Measurements from ENCODE around the gene ZNF385C. TPM values are rescaled to one million over a fixed set of nuclear protein-coding genes. Genes with fewer than 3 reads are reported as not detected.

The ZNF385C gene
- total and polyA plus RNA-seq, 2 donors: 0.65 to 1.2 TPM

DNA sequence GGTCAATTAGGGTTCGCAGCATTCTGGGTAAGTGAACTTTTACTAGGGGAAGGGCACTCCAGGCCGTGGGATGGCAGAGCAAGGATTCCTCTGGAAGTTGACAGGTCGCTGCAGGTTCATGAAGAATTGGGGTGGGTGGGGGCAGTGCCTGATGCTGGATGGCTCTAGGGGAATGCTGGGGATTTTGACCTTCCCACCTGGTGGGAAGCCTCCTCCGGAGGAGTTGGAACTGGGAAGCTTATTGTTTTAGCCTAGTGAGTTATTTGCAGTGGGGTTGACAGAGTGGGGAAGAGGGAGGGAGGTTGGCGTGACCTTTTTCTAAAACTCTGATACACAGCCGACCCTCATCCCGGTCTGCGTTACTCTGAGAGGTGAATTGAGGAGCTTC, 47.3 kb downstream of the ZNF385C start:
- Histone ChIP-seq H3K4me3 (ENCODE audit: low read depth, low read length) (peak overlapping the region; percentile 66), H3K4me1 (ENCODE audit: insufficient read depth) (no peaks in the 10 kb centered on the region), H3K36me3 (ENCODE audit: insufficient read depth) (no peaks in the 10 kb centered on the region), H3K27ac (ENCODE audit: low read depth) (no peak overlapping the region)
- DNase-seq (ENCODE audit: extremely low spot score): no peak
- 61% methylated on average over 8 of the region's 8 CpGs for WGBS

- no peaks in the 10 kb centered on the region for H3K4me1 ChIP-seq (ENCODE audit: insufficient read depth)
- H3K27ac ChIP-seq (ENCODE audit: low read depth): no peak within 1 kb of the TSS
- H3K36me3 ChIP-seq (ENCODE audit: insufficient read depth): no peaks in the 10 kb centered on the region
- peak within 1 kb of the TSS; percentile 66 for H3K4me3 ChIP-seq (ENCODE audit: low read depth, low read length)
- DNase-seq (ENCODE audit: extremely low spot score): no peak
- under 1% methylated on average over 64 of the region's 65 CpGs for WGBS
These were observed 47.8 kb downstream of the ZNF385C start, which contains the start of gene C17orf113 for GRCh38 chr17:42050393-42051012. Gene C17orf113 (minus strand): TSS chr17:42050601. CDS start chr17:42043376, 7,225 bp downstream.

DNA sequence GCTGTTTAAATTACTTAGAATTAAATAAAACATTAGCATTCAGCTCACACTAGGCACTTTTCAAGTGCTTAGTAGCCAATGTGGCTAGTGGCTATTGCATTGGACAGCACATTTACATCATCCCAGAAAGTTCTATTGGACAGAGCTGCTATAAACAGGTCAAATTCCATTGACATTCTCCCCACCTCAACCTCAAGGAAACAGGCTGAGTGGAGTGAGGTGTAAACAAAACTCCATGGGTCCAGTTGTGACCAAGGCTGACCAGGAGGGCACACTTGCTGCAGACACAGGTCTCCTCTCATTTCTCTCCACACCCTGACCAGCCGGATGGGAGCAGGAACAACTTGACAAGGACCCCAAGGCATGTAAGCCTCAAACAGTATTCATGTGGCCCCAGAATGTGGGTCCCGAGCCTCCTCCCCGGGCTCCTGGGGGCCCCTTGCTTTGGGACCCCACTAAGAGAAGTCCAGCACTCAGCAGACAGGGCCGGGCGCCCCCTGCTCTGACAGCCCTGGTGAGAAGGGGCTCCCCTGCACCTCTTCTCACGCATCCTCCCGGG, 48.4 kb downstream of the ZNF385C start:
- H3K36me3 ChIP-seq (ENCODE audit: insufficient read depth): no peaks in the 10 kb centered on the region
- DNase-seq (ENCODE audit: extremely low spot score): no peak
- no peak overlapping the region for H3K27ac ChIP-seq (ENCODE audit: low read depth)
- H3K4me1 ChIP-seq (ENCODE audit: insufficient read depth): no peaks in the 10 kb centered on the region
- H3K4me3 ChIP-seq (ENCODE audit: low read depth, low read length): peak overlapping the region; percentile 66
- under 1% methylated on average over 7 of the region's 7 CpGs for WGBS

- DNase-seq (ENCODE audit: extremely low spot score): no peak
- Histone ChIP-seq H3K36me3 (ENCODE audit: insufficient read depth) (no peaks in the 10 kb centered on the region), H3K4me1 (ENCODE audit: insufficient read depth) (no peaks in the 10 kb centered on the region), H3K4me3 (ENCODE audit: low read depth, low read length) (no peak overlapping the region), H3K27ac (ENCODE audit: low read depth) (no peak overlapping the region)
- WGBS: 87% methylated on average over 12 of the region's 12 CpGs
These were observed 50.9 kb downstream of the ZNF385C start for GRCh38 chr17:42047343-42047742.

DNA sequence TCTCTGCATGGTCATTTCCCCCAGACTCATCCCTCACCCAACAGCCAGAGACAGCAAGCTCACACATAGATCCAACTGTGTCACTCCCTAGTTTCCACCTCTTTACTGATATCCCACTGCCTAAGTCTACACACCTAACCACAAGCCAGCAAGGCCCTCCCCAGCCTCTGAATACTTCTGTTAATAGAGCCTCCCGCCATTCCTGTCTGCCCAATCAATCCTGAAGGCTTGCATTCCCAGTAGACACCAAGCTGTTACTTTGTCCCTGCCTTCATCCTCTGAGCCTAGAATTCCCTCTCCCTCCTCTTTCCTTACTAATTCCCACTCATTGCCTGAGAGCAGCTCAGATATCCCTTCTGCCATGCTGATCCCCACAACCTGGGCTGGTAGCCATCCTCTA, 52.6 kb downstream of the ZNF385C start:
- 86% methylated on average over 1 of the region's 1 CpG for WGBS
- no peaks in the 10 kb centered on the region for H3K4me1 ChIP-seq (ENCODE audit: insufficient read depth)
- H3K36me3 ChIP-seq (ENCODE audit: insufficient read depth): no peaks in the 10 kb centered on the region
- H3K27ac ChIP-seq (ENCODE audit: low read depth): no peak overlapping the region
- no peak for DNase-seq (ENCODE audit: extremely low spot score)
- H3K4me3 ChIP-seq (ENCODE audit: low read depth, low read length): no peak overlapping the region

DNA sequence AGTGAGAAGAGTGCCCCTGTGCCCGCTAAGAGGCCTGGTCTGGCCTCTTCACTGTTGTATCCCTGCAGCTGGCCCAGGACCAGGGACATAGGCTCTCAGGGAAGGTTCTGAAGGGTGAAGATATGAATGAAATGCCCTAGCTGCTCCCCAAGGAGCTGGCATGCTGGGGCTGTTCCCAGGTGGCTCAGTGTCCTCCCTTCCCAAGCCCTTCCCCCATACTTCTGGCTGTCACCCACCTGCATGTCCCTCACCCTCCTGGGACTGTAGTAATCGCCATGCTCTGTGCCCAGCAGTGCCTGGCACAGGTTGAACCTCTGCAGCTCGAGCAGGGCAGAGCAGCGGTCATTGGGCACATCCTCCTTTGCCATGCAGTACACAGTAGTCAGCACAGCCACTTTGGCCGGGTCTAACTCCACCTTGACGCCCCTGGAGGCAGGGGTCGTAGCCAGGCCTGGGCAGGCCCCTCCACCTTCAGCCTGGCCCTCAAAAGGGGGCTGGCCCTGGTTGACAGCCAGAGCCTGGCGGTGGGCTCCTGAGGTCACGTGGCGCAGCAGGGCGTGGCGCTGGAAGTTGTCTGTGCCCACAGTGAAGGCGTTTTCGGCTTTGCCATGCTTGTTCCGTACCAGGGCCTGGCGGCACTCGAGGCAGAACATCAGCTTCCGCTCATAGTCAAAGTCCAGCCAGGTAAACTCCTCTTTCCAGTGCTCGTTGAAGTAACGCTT, 55.5 kb downstream of the ZNF385C start:
- Histone ChIP-seq H3K4me1 (ENCODE audit: insufficient read depth) (peaks cover 1% of the 10 kb centered on the region), H3K27ac (ENCODE audit: low read depth) (no peak overlapping the region), H3K4me3 (ENCODE audit: low read depth, low read length) (no peak overlapping the region), H3K36me3 (ENCODE audit: insufficient read depth) (no peaks in the 10 kb centered on the region)
- 91% methylated on average over 20 of the region's 20 CpGs for WGBS
- no peak for DNase-seq (ENCODE audit: extremely low spot score)

DNA sequence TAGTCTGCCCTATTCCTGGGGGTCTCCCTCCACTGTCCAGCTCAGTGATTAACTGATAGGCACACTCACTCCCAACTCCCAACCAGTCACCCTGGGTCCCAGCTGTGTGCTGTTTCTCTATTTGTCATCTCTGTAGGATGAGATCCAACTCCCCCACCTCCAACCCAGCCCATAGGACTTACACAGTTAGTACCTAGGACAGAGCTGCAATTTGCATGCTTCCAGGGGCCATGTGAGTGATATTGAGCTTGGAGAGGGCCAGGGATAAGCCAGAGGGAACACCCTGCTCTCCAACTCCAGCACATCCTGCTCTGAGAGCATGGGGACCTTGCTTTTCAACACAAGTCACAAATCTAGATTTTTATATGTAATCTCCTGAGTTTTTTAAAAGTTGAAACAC, 56.7 kb downstream of the ZNF385C start:
- peaks cover 1% of the 10 kb centered on the region for H3K4me1 ChIP-seq (ENCODE audit: insufficient read depth)
- DNase-seq (ENCODE audit: extremely low spot score): no peak
- H3K27ac ChIP-seq (ENCODE audit: low read depth): no peak overlapping the region
- H3K4me3 ChIP-seq (ENCODE audit: low read depth, low read length): no peak overlapping the region
- H3K36me3 ChIP-seq (ENCODE audit: insufficient read depth): no peaks in the 10 kb centered on the region

GRCh38 chr17:42040818-42041217, 57.5 kb downstream of the ZNF385C start:
- no peak overlapping the region for H3K27ac ChIP-seq (ENCODE audit: low read depth)
- H3K4me3 ChIP-seq (ENCODE audit: low read depth, low read length): no peak overlapping the region
- DNase-seq (ENCODE audit: extremely low spot score): no peak
- WGBS: 95% methylated on average over 10 of the region's 10 CpGs
- peaks cover 1% of the 10 kb centered on the region for H3K4me1 ChIP-seq (ENCODE audit: insufficient read depth)
- no peaks in the 10 kb centered on the region for H3K36me3 ChIP-seq (ENCODE audit: insufficient read depth)

- Histone ChIP-seq H3K36me3 (ENCODE audit: insufficient read depth) (no peaks in the 10 kb centered on the region), H3K4me1 (ENCODE audit: insufficient read depth) (peaks cover 1% of the 10 kb centered on the region), H3K4me3 (ENCODE audit: low read depth, low read length) (peak overlapping the region; percentile 14), H3K27ac (ENCODE audit: low read depth) (no peak overlapping the region)
- 35% methylated on average over 77 of the region's 77 CpGs for WGBS
- DNase-seq (ENCODE audit: extremely low spot score): no peak
These were observed 58.2 kb downstream of the ZNF385C start for GRCh38 chr17:42039794-42040763.

DNA sequence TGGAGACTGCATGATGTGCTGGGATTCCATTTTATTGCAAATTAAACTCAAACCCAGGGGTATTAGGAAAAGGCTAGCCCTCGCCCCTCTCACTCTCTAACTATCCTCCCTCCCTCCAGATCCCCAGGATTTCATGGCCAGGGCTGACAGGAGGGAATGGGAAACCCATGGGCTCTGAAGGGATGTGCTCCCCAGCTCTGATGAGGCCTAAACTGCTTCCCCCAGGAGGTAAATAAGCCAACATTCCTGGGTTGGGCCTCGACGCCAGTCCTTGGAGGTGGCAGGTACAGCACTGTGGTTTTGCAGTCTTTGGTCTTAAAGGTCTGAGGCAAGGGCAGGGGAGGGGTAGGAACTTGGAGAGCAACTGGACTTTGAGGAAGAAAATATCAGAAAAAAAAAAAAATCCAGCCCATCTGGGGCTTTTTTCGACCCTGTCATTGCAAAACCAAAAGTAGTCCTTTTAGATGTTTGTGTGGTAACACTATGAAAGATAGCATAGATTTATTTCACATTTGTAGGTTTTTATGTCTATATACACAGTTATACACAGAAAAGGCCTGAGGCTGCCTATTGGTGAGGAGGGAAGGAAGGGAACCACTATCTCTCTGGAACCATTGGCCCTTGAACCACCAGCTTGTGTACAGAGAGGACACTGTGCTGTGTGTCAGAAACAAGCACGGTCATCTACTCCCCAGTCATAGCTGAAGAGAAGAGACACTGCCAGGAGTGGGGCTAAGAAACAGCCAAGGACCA, 59.9 kb downstream of the ZNF385C start:
- H3K4me1 ChIP-seq (ENCODE audit: insufficient read depth): peaks cover 1% of the 10 kb centered on the region
- H3K4me3 ChIP-seq (ENCODE audit: low read depth, low read length): no peak overlapping the region
- no peak for DNase-seq (ENCODE audit: extremely low spot score)
- no peak overlapping the region for H3K27ac ChIP-seq (ENCODE audit: low read depth)
- no peaks in the 10 kb centered on the region for H3K36me3 ChIP-seq (ENCODE audit: insufficient read depth)
- 79% methylated on average over 5 of the region's 5 CpGs for WGBS

DNA sequence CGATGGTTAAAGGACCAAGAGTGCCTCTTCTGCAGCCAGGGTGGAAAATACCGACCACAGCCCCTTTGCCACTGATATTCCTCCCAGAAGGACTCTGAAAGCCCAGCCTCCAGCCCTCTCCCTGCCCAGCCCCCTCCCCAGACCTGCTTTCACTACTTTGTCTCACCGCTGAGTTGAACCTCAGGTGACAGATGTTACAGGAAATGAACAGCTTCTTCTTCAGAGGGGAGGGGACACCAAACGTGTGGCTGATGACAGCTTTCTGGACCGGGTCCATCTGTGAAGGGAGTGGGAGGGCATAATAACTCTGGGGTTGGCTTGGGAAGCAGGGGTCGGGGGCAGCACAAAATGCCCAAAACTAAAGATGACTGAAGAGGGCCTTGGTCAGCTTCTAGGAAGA, 64.2 kb downstream of the ZNF385C start:
- WGBS: 40% methylated on average over 6 of the region's 6 CpGs
- no peaks in the 10 kb centered on the region for H3K36me3 ChIP-seq (ENCODE audit: insufficient read depth)
- no peak overlapping the region for H3K4me3 ChIP-seq (ENCODE audit: low read depth, low read length)
- no peak overlapping the region for H3K27ac ChIP-seq (ENCODE audit: low read depth)
- DNase-seq (ENCODE audit: extremely low spot score): no peak
- H3K4me1 ChIP-seq (ENCODE audit: insufficient read depth): no peaks in the 10 kb centered on the region

GRCh38 chr17:42031584-42031983, 66.7 kb downstream of the ZNF385C start:
- WGBS: 43% methylated on average over 6 of the region's 6 CpGs
- Histone ChIP-seq H3K36me3 (ENCODE audit: insufficient read depth) (no peaks in the 10 kb centered on the region), H3K4me3 (ENCODE audit: low read depth, low read length) (no peak overlapping the region), H3K4me1 (ENCODE audit: insufficient read depth) (no peaks in the 10 kb centered on the region), H3K27ac (ENCODE audit: low read depth) (no peak overlapping the region)
- DNase-seq (ENCODE audit: extremely low spot score): no peak

DNA sequence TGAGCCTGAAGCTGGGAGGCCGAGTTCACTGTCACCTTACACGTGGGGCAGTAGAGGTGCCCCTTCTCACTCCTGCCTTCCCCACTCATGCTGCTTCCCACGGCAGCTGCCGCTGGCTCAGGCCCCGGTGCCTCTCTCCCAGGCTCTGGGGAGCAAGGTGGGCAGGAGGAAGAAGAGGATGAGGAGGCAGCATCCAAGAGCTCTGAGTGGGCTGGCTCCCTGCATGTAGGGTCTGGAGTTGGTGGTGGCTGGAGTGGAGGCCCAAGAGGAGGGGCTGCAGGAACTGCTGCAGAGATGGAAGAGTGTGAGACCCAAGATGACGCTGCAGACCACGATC, 69.5 kb downstream of the ZNF385C start:
- H3K4me1 ChIP-seq (ENCODE audit: insufficient read depth): no peaks in the 10 kb centered on the region
- DNase-seq (ENCODE audit: extremely low spot score): no peak
- H3K36me3 ChIP-seq (ENCODE audit: insufficient read depth): no peaks in the 10 kb centered on the region
- no peak overlapping the region for H3K4me3 ChIP-seq (ENCODE audit: low read depth, low read length)
- no peak overlapping the region for H3K27ac ChIP-seq (ENCODE audit: low read depth)
- 77% methylated on average over 7 of the region's 7 CpGs for WGBS

All from urinary bladder (tissue), 4 donors.